H1 (cell line): ENCODE results near the gene ALDH7A1. TPM values are rescaled to one million over a fixed set of nuclear protein-coding genes. Genes with fewer than 3 reads are reported as not detected.
A peak's percentile ranks its signal among the peaks of the same experiment; 100 is the strongest.

Experiments used
- CTCF ChIA-PET: fragments of 300-600 bp; sonication (Branson Sonifier 250); formaldehyde crosslinking; loops from one replicate; lab custom pipeline; 2021; ENCODE audit not compliant: partially characterized antibody; lab: Charles Lee
- POLR2A ChIA-PET: fragments of 300-600 bp; sonication (Branson Sonifier 250); formaldehyde crosslinking; loops from one replicate; lab custom pipeline; 2021; ENCODE audit warnings: inconsistent platforms; ENCODE audit not compliant: partially characterized antibody; lab: Charles Lee
- DNase-seq, 2 experiments: peaks; one replicate each; pipeline versions ENCODE4 v3.0.0 to v3.0.0-alpha.2; 2010 to 2022; ENCODE audit warnings: low spot score in 2 of 2, low read depth in 1 of 2, mixed read lengths in 1 of 2
- FAIRE-seq: peaks from 2 replicates; lab custom pipeline; 2011; peaks lifted over from hg19 to GRCh38; lab: Jason Lieb, UNC
- H2AFZ ChIP-seq: 2 replicates; pipeline ENCODE4 v1.8.1; 2012; ENCODE audit warnings: low read length, inconsistent platforms
- H2AK5ac ChIP-seq: 2 replicates; pipeline ENCODE4 v1.6.1; 2013; ENCODE audit warnings: low read depth, low read length
- H2BK120ac ChIP-seq: replicated peaks from 2 replicates; pipeline ENCODE3; 2013; ENCODE audit warnings: low read depth, low read length, inconsistent platforms
- H2BK12ac ChIP-seq: 2 replicates; pipeline ENCODE4 v1.6.1; 2013; ENCODE audit warnings: low read depth, low read length
- H2BK15ac ChIP-seq: 2 replicates; pipeline ENCODE4 v1.6.1; 2013; ENCODE audit warnings: low read length
- H2BK20ac ChIP-seq: 2 replicates; pipeline ENCODE4 v1.6.1; 2013; ENCODE audit warnings: low read length
- H2BK5ac ChIP-seq: 2 replicates; pipeline ENCODE4 v1.6.1; 2013; ENCODE audit warnings: low read depth, low read length
- H3K14ac ChIP-seq: 2 replicates; pipeline ENCODE4 v1.6.1; 2013; ENCODE audit warnings: inconsistent platforms; ENCODE audit not compliant: insufficient read length
- H3K18ac ChIP-seq: 2 replicates; pipeline ENCODE4 v1.6.1; 2013; ENCODE audit warnings: low read length; ENCODE audit errors: extremely low read depth
- H3K23ac ChIP-seq: 2 replicates; pipeline ENCODE4 v1.6.1; 2013; ENCODE audit warnings: inconsistent platforms; ENCODE audit not compliant: insufficient read length
- H3K23me2 ChIP-seq: 2 replicates; pipeline ENCODE4 v1.6.1; 2013; ENCODE audit warnings: low read depth, low read length
- H3K27ac ChIP-seq: 2 replicates; pipeline ENCODE4 v1.6.1; 2011; ENCODE audit warnings: low read depth, low read length, inconsistent platforms
- H3K27me3 ChIP-seq, 4 experiments: replicated peaks in 1 of 4; 1 replicate in 1 of 4; 2 replicates in 3 of 4; pipeline versions ENCODE4 v1.6.1 to v1.8.1; 2011 to 2013; ENCODE audit warnings: low read length in 3 of 4, mild to moderate bottlenecking in 3 of 4, inconsistent platforms in 2 of 4, mixed read lengths in 2 of 4, moderate library complexity in 1 of 4; ENCODE audit not compliant: control insufficient read depth in 3 of 4, insufficient read depth in 3 of 4; ENCODE audit errors: extremely low read depth in 1 of 4
- H3K36me3 ChIP-seq, 4 experiments: 2 replicates each; pipeline versions ENCODE4 v1.6.1 to v1.8.1; 2011 to 2013; ENCODE audit warnings: mild to moderate bottlenecking in 4 of 4, low read length in 3 of 4, moderate library complexity in 2 of 4, control low read depth in 1 of 4, inconsistent platforms in 1 of 4; ENCODE audit not compliant: insufficient read depth in 4 of 4, control insufficient read depth in 2 of 4
- H3K4ac ChIP-seq: replicated peaks from 2 replicates; pipeline ENCODE3; 2013; ENCODE audit warnings: low read length, low read depth, mixed read lengths, inconsistent platforms; ENCODE audit not compliant: insufficient read length
- H3K4me1 ChIP-seq, 4 experiments: replicated peaks in 1 of 4; 1 replicate in 1 of 4; 2 replicates in 3 of 4; pipeline versions ENCODE4 v1.6.1 to v1.8.1; 2011 to 2013; ENCODE audit warnings: low read length in 3 of 4, inconsistent platforms in 2 of 4, mixed read lengths in 1 of 4; ENCODE audit not compliant: insufficient read depth in 4 of 4, control insufficient read depth in 3 of 4
- H3K4me2 ChIP-seq, 2 experiments: 2 replicates each; pipeline versions ENCODE4 v1.6.1 to v1.8.1; 2011 to 2013; ENCODE audit warnings: low read depth in 2 of 2, low read length in 2 of 2, control low read depth in 1 of 2, inconsistent platforms in 1 of 2, mild to moderate bottlenecking in 1 of 2; ENCODE audit not compliant: insufficient read depth in 1 of 2
- H3K4me3 ChIP-seq, 4 experiments: fragments of 200-600, 300-600 bp in 1 of 4; sonication (generic), shearing (Covaris generic), sonication (Bioruptor Twin) in 1 of 4; 2 replicates each; pipeline versions ENCODE4 v1.5.1 to v1.8.1; 2011 to 2016; ENCODE audit warnings: low read length in 4 of 4, low read depth in 3 of 4, control low read depth in 2 of 4, inconsistent platforms in 2 of 4, mild to moderate bottlenecking in 2 of 4, mixed read lengths in 1 of 4, moderate library complexity in 1 of 4; ENCODE audit not compliant: insufficient read depth in 2 of 4; ENCODE audit errors: extremely low read depth in 1 of 4
- H3K56ac ChIP-seq: replicated peaks from 2 replicates; pipeline ENCODE3; 2013; ENCODE audit warnings: low read depth, mild to moderate bottlenecking, mixed read lengths, low read length, inconsistent platforms; ENCODE audit not compliant: insufficient read length
- H3K79me1 ChIP-seq: 2 replicates; pipeline ENCODE4 v1.6.1; 2013; ENCODE audit warnings: low read depth, low read length, control low read depth
- H3K79me2 ChIP-seq, 2 experiments: 2 replicates each; pipeline versions ENCODE4 v1.6.1 to v1.8.1; 2012 to 2013; ENCODE audit warnings: low read length in 2 of 2, mild to moderate bottlenecking in 2 of 2, inconsistent platforms in 1 of 2; ENCODE audit not compliant: insufficient read depth in 2 of 2, control insufficient read depth in 1 of 2
- H3K9ac ChIP-seq, 4 experiments: replicated peaks in 1 of 4; 1 replicate in 1 of 4; 2 replicates in 3 of 4; pipeline versions ENCODE4 v1.6.1 to v1.8.1; 2011 to 2013; ENCODE audit warnings: low read depth in 3 of 4, low read length in 3 of 4, control low read depth in 2 of 4, mild to moderate bottlenecking in 2 of 4, moderate library complexity in 2 of 4, inconsistent platforms in 1 of 4; ENCODE audit errors: extremely low read depth in 1 of 4
- H3K9me3 ChIP-seq, 2 experiments: 2 replicates each; pipeline versions ENCODE4 v1.6.1 to v1.8.1; 2012 to 2013; ENCODE audit warnings: mild to moderate bottlenecking in 2 of 2, moderate library complexity in 2 of 2, control low read depth in 1 of 2, inconsistent platforms in 1 of 2, low read depth in 1 of 2, low read length in 1 of 2, mixed read lengths in 1 of 2; ENCODE audit not compliant: insufficient read depth in 2 of 2
- H4K20me1 ChIP-seq, 2 experiments: replicated peaks in 1 of 2; 2 replicates each; pipeline versions ENCODE3 to v1.8.1; 2011 to 2013; ENCODE audit warnings: inconsistent platforms in 2 of 2, low read length in 2 of 2, mild to moderate bottlenecking in 1 of 2; ENCODE audit not compliant: insufficient read depth in 2 of 2, control insufficient read depth in 1 of 2
- H4K5ac ChIP-seq: 2 replicates; pipeline ENCODE4 v1.6.1; 2013; ENCODE audit warnings: low read length, low read depth, mixed read lengths, inconsistent platforms; ENCODE audit not compliant: insufficient read length
- H4K8ac ChIP-seq: 2 replicates; pipeline ENCODE4 v1.8.0; 2013; ENCODE audit warnings: mild to moderate bottlenecking, moderate library complexity, low read length, inconsistent platforms; ENCODE audit not compliant: insufficient read depth; ENCODE audit errors: extremely low read depth
- H4K91ac ChIP-seq: replicated peaks from 2 replicates; pipeline ENCODE3; 2013; ENCODE audit warnings: low read length, mixed read lengths, inconsistent platforms; ENCODE audit not compliant: insufficient read length
- BRCA1 ChIP-seq: IDR thresholded peaks from 2 replicates; pipeline ENCODE4 v1.6.1; 2012; ENCODE audit warnings: low read depth, low read length, improper control_type of control experiment
- CEBPB ChIP-seq: IDR thresholded peaks from 2 replicates; pipeline ENCODE4 v1.6.1; 2012; ENCODE audit warnings: low read depth, low read length
- CHD2 ChIP-seq: IDR thresholded peaks from 2 replicates; pipeline ENCODE4 v1.6.1; 2012; ENCODE audit warnings: low read length, improper control_type of control experiment
- FOSL1 ChIP-seq: IDR thresholded peaks from 2 replicates; pipeline ENCODE4 v1.6.1; 2011; ENCODE audit warnings: mild to moderate bottlenecking, low read depth, low read length, moderate library complexity; ENCODE audit not compliant: insufficient read depth
- GABPA ChIP-seq: IDR thresholded peaks from 2 replicates; pipeline ENCODE4 v1.6.1; 2011; ENCODE audit warnings: mild to moderate bottlenecking, low read length, moderate library complexity, borderline replicate concordance; ENCODE audit not compliant: insufficient read depth
- RFX5 ChIP-seq: IDR thresholded peaks from 2 replicates; pipeline ENCODE4 v1.6.1; 2011; ENCODE audit warnings: low read depth, low read length, improper control_type of control experiment, borderline replicate concordance
- RNF2 ChIP-seq: fragments of 200-900, 300-1000 bp; sonication (generic); IDR thresholded peaks from 2 replicates; pipeline ENCODE4 v1.7.1; 2016; ENCODE audit warnings: borderline replicate concordance, low read depth, mild to moderate bottlenecking, antibody characterized with exemption, low read length; ENCODE audit not compliant: poor library complexity, severe bottlenecking; ENCODE audit errors: missing control alignments
- SIRT6 ChIP-seq: IDR thresholded peaks from one replicate; pipeline ENCODE4 v1.7.1; 2012; ENCODE audit warnings: low read length, inconsistent platforms
- WGBS, 2 experiments: shearing (Covaris generic) in 1 of 2; methylation state at CpG; one replicate each; pipeline versions ENCODE4 v1.1.6 to v1.1.7; 2013 to 2015; ENCODE audit warnings: low lambda C conversion rate in 2 of 2, mixed read lengths in 2 of 2, inconsistent platforms in 1 of 2, low coverage in 1 of 2, missing lambda C conversion rate in 1 of 2; ENCODE audit not compliant: insufficient replicate concordance in 2 of 2, insufficient coverage in 1 of 2, insufficient read length in 1 of 2; ENCODE audit errors: extremely low coverage in 1 of 2, missing lambda C conversion rate in 1 of 2; 5-methylcytosine and 5-hydroxymethylcytosine counted together
- long read RNA-seq, 2 experiments: library from RNA in 1 of 2; library from capped mRNA in 1 of 2; stranded (forward); transcript quantifications; one replicate each; pipeline ENCODE4 v2.0.0, GENCODE V29; 2021; ENCODE audit warnings: inconsistent platforms in 1 of 2
- polyA minus RNA-seq, 3 experiments: library from RNA; depleted of rRNA, polyadenylated mRNA; stranded (reverse); fragments of >200 nt; gene quantifications; 1 replicate in 2 of 3; 2 replicates in 1 of 3; pipeline ENCODE4 v1.2.3, GENCODE V29; 2011
- polyA plus RNA-seq, 7 experiments: library from polyadenylated mRNA; depleted of rRNA in 3 of 7; stranded (reverse) in 5 of 7; unstranded in 2 of 7; fragments of >200 nt in 5 of 7; fragments of 200-250 nt in 2 of 7; gene quantifications; 1 replicate in 5 of 7; 2 replicates in 1 of 7; 4 replicates in 1 of 7; pipeline versions ENCODE4 v1.2.1 to v1.2.3, GENCODE V29; 2011 to 2013; ENCODE audit warnings: missing spikeins in 2 of 7, mixed read lengths in 2 of 7
- total RNA-seq: library from RNA; stranded (reverse); fragmentation: NEBNext Ultra II Directional; extraction: Animal tissue kit (Norgen Biotek cat#: 25700); gene quantifications from 2 replicates; pipeline ENCODE4 v1.2.1, GENCODE V29; 2021

The ALDH7A1 gene
- total RNA-seq, result 205 and 225 TPM in 2 replicates
- polyA plus RNA-seq (2011; rRNA removed), result 65.8 and 99.6 TPM in 2 replicates
- 163 TPM for polyA plus RNA-seq (2011; cell fraction: cytosol; rRNA removed)
- polyA plus RNA-seq (2011; cell fraction: nucleus; rRNA removed), result 76.6 TPM
- polyA plus RNA-seq (2012, experiment 1 of 2), result 232 to 268 TPM (median 259 TPM) in 4 replicates
- polyA plus RNA-seq (2012, experiment 2 of 2), result 30.7 TPM
- 157 TPM for polyA plus RNA-seq (2013, experiment 1 of 2)
- polyA plus RNA-seq (2013, experiment 2 of 2), result 165 TPM
- polyA minus RNA-seq (2011; rRNA and poly(A)+ RNA removed), result 138 and 143 TPM in 2 replicates
- polyA minus RNA-seq (2011; cell fraction: cytosol; rRNA and poly(A)+ RNA removed), result 64.1 TPM
- polyA minus RNA-seq (2011; cell fraction: nucleus; rRNA and poly(A)+ RNA removed), result 150 TPM
- long read RNA-seq, experiment 1, full-length matches to known transcripts, result 26 of 114 reads
- long read RNA-seq, experiment 1, partial matches to known transcripts, result 60 of 114 reads
- long read RNA-seq, experiment 1, other reads (novel, unspliced or antisense), result 28 of 114 reads
- long read RNA-seq, experiment 2, full-length matches to known transcripts, result 253 of 368 reads
- long read RNA-seq, experiment 2, partial matches to known transcripts, result 51 of 368 reads
- long read RNA-seq, experiment 2, other reads (novel, unspliced or antisense), result 64 of 368 reads

DNA sequence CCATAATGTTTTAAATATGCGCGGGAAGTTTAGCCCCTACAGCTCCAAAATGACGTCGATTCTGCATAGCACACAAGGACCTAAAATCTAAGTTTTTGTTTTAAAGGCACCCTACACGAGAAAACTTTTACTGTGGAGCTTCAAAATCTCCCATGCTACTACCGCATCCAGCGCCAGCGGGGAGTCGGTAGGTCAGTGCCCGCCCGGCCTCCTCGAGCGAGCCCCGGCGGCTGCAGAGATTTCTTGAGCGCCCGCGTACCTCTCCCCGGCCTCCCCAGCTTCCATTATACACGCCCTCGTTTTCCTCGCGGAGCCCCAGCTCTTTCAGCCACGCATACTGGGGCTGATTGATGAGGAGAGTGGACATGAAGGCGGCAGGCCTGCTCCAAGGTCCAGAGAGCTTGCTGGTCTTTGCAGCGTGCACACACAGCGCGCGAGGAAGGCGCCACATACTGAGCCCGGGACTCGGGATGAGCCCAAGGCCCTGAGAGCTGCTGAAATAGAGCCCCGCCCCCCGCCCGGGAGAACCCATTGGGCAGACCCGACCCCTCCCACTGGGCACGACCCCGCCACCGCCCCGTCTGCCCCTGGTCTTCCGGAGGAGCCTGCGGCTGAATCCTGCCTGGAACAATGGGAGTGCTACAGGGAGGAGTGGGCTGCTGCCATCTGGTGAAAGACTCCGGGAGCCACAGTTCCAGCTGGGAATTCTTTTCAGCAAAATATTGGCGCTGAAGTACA lies at the start of gene ALDH7A1:
TSS of gene ALDH7A1 (minus strand) at position 472 of the 738 bp plus-strand sequence. CDS start at position 451, 21 bp downstream.
- Histone ChIP-seq H3K79me2 (peaks cover 6 to 32% of the 10 kb centered on the region in 2 experiments), H2AFZ (peak within 1 kb of the TSS; percentile 99), H3K18ac (peak within 1 kb of the TSS; percentile 96), H2BK15ac (peak within 1 kb of the TSS; percentile 34; the same call in 1 of the 2 replicates), H4K5ac (peak within 1 kb of the TSS; percentile 98), H3K79me1 (no peaks in the 10 kb centered on the region; the same call in 1 of the 2 replicates), H3K27ac (peak within 1 kb of the TSS; percentile 89), H2AK5ac (0 out of 2 replicates have a peak within 1 kb of the TSS, but pooled peaks have one; percentile 6), H2BK20ac (peak within 1 kb of the TSS; percentile 68), H3K4me3 (peak within 1 kb of the TSS; percentile 79 to 98 (median 86)), H3K27me3 (no peaks in the 10 kb centered on the region), H4K91ac (peak within 1 kb of the TSS; percentile 96), H3K36me3 (peaks cover 0 to 25% (median 4%) of the 10 kb centered on the region in 4 experiments; a peak in 4 of 8 replicates), H3K4me2 (peak within 1 kb of the TSS; percentile 89 to 90), H2BK5ac (peak within 1 kb of the TSS; percentile 98), H4K20me1 (peaks cover 2 to 5% of the 10 kb centered on the region in 2 experiments), H3K9me3 (peaks cover 0 to 2% of the 10 kb centered on the region in 2 experiments; a peak in 1 of 4 replicates), H3K9ac (peak within 1 kb of the TSS; percentile 73 to 96 (median 88)), H3K56ac (peak within 1 kb of the TSS; percentile 80), H3K23me2 (peaks cover 7% of the 10 kb centered on the region), H3K14ac (no peak within 1 kb of the TSS), H3K23ac (peak within 1 kb of the TSS; percentile 92), H3K4me1 (peaks cover 0 to 14% (median 3%) of the 10 kb centered on the region in 4 experiments; a peak in 3 of 7 replicates), H4K8ac (peak within 1 kb of the TSS; percentile 94; the same call in 1 of the 2 replicates), H2BK120ac (peak within 1 kb of the TSS; percentile 13), H3K4ac (peak within 1 kb of the TSS; percentile 92), H2BK12ac (peak within 1 kb of the TSS; percentile 95; the same call in 1 of the 2 replicates)
- DNase-seq, result peak; percentile 88 to 96
- POLR2A ChIA-PET, result interaction anchor here (0.6 to 4.7 kb wide), 23 partner anchors 9 to 488 kb away, joined by 3 to 23 read pairs (median 5); partner anchors contain the start of gene LMNB1
- FAIRE-seq, result peak; percentile 28
- WGBS, 2 experiments, result 2% methylated on average over 32 of the region's 44 CpGs; no CpG with 5 or more reads in 1 of the 2 experiments
- CTCF ChIA-PET, result interaction anchor here (0.6 to 2.4 kb wide), 15 partner anchors 9 to 325 kb away, joined by 3 to 12 read pairs (median 3); no protein-coding TSS in a partner anchor
- no peak for TF ChIP-seq GABPA
- no peak for TF ChIP-seq FOSL1
- TF ChIP-seq CHD2, result 0 out of 2 replicates have a peak, but pooled peaks have one; percentile 5
- no peak for TF ChIP-seq RNF2
- no peak for TF ChIP-seq CEBPB
- no peak for TF ChIP-seq RFX5
- no peak for TF ChIP-seq SIRT6
- TF ChIP-seq BRCA1, result no peak
